Stimulated activated CD8-positive, alpha-beta memory T cell treated with anti-CD3 and anti-CD28 coated beads, Interleukin-15, amount 100 ng/mL, for 24 hours (primary cell): Measurements from ENCODE around the gene AP1S3.
"Not testable (repeated sequence)": the region's sequence is repeated elsewhere in the genome, so short reads cannot be mapped to it uniquely, and the experiment has no call there.

Experiments used
- DNase-seq: peaks from one replicate; pipeline ENCODE4 v3.0.0-alpha.2; 2020; ENCODE audit warnings: low read depth

The AP1S3 gene

DNA sequence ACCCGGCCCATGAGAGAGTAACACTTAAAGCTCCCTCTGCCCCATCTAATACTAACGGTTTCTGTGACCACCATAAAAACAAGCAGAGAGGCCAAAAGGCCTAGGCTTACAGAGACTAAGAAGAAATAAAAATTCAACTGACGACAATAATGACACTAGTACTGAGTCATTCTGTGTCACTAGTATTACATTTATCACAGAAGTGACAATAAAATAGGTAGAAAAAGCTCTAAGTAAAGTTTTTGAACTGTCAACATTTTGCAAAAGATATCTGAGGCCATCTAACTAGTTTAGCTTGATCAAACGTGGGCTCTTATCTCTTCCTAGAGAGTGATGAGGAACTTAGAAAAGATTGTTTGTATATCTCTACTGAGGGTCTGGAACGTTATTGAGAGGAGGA is 35.6 kb downstream of the AP1S3 start:
- DNase-seq: no peak

DNA sequence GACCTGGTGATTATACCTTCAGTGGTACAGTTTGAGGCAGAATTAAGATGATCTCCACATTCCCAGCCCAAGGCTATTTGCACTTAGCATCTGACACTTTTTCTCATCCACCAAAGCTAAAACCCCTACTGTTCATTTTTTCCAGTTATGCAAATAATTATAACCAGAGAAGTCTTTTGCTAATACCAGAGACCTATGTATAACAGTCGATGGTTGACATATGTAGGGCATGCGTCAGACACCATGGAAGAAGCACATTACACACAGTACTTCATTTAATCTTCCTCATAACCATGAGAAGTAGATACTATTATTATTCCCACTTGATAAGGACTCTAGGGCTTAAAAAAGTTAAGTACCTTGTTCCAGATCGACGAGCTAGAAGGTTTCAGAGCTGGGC is 36.5 kb downstream of the AP1S3 start:
- DNase-seq: no peak

DNA sequence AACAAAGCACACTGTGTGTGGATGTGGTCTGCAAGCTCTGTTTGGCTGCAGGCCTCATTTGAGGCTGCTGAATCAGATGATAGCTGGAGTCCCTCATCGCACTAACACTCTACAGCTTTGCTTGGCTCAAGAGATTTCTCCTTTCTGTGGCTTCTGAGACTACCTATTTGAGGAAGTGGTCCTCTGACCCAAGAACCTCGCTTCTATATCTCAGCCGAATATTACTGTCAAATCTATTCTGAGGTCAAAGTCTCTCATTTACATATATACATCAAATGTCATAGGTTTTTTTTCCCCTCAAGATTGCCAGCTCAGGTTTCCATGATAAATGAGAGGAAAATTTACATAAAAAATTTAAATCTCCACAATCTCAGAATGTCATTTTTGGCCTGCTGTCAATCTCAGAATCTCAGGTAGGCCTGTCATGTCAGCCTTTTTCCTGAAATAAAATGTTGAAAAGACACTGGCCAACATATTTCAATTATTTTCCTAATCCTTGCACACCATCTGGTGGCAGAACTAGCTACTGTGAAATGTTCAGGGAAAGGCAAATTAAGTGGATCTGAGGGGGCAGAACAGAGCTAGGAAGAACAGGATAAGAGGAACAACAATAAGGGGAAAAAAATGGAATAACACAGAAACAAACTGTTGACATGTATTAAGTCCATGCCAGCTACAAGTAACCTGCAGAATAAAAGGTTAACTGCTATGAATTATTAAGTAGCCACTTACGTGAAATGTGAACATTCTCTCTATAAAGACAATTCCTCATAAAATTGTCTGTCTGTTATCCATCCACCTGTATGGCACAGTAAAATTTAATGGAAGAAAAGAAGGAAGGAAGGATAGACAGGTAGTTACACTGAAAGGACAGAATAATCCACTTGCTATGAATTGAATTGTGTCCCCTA is 39.3 kb downstream of the AP1S3 start:
- DNase-seq: no peak

DNA sequence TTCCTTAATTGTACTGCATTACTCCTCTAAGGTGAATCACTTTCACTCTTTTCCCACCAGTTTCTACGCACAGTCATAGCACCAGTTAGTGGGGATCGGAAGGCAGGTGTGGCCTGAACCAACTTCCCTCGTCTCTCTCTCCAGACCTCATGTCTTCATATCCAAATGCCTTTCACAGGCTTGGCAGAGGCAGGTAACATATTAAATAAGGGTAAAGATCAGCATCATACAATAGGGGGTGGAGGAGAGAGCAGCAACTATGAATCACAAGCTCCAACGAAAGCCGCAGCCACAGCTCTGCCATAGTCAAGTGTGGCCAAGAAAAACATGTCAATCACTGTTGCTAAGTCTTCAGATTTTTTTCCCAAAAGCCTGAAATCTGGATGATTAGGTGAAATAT is 40.3 kb downstream of the AP1S3 start:
- DNase-seq: no peak

DNA sequence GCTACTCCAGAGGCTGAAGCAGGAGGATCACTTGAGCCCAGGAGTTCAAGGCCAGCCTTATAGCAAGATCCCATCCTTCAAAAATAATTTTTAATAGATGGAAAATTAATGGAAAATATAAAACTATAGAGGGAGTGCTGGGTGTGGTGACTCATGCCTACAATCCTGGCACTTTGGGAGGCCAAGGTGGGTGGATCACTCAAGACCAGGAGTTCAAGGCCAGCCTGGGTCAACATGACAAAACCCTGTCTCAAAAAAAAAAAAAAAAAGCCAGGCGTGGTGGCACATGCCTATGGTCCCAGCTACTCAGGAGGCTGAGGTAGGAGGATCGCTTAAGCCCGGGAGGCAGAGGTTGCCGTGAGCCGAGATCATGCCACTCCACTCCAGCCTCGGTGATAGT is 48.0 kb downstream of the AP1S3 start:
- DNase-seq: no peak

DNA sequence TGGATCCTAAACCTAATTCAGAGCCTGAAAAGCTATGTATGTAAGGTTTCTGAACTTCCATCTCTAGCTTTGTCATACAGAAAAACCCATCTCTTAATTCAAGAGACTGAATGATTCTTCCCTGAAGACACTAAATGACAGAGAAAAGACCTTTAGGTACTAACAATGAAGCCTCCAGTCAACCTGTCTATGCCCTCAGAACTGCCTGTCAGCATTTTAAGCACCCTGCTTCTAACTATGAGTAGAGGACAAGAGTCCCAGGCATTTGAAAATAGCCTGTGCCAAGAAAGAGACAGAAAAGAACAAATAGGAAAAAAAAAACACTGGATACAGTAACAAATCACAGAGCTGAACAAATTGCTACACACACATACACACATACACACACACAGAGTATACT is 48.6 kb downstream of the AP1S3 start:
- no peak for DNase-seq

DNA sequence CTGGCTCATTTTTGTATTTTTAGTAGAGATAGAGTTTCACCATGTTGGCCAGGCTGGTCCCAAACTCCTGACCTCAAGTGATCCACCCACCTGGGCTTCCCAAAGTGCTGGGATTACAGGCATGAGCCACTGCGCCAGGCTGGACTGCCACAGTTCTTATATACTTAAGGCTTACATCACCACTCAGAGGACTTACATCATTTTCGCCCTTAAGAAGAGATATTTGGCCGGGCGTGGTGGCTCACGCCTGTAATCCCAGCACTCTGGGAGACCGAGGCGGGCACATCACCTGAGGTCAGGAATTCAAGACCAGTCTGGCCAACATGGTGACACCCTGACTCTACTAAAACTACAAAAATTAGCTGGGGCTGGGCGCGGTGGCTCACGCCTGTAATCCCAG is 49.3 kb downstream of the AP1S3 start:
- not testable (repeated sequence) for DNase-seq

DNA sequence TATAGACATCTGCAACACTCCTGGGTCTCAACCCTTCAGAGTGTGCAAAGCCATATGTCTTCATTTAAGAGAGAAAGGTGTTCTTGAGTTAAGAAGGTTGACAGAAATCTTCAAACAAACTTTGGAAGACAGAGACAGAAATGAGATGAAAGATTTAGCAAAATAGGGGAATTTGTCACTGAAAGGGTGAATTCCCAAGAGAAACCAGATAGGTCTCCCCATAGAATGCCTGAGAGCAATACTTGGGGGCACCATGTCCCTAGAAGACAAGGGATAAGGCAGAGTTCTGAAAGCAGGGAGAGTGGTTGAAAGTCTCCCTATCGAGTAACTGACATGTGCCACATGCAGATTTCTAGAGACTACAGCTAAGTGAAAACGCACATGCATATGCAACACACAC is 50.0 kb downstream of the AP1S3 start:
- DNase-seq: no peak

DNA sequence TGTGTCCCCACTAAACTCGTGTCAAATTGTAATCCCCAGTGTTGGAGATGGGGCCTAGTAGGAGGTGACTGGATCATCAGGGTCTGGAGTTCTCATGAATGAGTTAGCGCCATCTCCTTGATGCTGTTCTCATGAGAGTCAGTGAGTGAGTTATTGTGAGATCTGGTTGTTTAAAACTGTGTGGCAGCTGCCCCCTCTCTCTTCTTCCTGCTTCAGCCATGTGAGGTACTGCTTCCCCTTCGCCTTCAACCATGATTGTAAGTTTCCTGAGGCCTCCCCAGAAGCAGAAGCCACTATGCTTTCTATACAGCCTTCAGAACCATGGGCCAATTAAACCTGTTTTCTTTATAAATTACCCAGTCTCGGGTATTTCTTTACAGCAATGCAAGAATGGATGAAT is 50.4 kb downstream of the AP1S3 start:
- no peak for DNase-seq

DNA sequence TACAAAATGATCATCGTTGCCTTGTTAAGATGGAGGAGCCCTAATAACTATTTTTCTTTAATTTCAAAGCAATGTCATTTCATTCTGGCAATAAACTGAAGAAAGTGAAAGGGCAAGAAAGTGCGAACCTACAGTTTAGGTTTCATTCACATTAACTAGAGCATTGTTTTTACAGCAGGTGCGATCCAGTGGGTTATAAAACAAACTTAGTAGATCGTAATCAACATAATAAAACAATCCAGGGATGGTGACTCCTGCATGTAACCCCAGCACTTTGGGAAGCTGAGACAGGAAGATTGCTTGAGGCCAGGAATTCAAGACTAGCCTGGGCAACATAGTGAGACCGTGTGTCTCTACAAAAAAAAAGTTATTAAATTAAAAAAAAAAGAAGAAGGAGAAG is 51.1 kb downstream of the AP1S3 start:
- DNase-seq: no peak

DNA sequence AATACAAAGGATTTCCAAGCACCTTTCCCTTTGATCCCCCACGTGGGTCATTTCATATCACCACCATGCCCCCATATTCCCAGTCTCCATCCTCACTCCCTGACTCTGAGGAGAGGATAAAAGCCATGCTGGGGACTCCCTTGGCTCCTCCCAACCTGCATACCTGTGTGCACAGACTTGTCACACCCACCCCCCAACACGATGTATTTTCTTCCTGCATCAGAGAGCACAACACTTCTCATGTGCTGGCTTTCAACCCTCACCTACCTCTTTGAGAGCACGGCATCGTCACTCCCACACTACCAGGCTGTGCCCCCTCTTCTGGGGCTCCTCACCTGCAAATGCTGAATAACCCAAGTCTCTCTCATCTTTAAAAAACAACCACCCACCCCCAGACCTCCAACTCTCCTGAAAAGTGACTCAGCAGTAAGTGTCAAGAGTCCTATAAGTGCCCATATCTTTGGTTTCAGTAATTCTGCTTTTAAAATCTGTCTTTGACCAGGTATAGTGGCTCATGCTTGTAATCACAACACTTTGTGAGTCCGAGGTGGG is 53.1 kb downstream of the AP1S3 start:
- no peak for DNase-seq

DNA sequence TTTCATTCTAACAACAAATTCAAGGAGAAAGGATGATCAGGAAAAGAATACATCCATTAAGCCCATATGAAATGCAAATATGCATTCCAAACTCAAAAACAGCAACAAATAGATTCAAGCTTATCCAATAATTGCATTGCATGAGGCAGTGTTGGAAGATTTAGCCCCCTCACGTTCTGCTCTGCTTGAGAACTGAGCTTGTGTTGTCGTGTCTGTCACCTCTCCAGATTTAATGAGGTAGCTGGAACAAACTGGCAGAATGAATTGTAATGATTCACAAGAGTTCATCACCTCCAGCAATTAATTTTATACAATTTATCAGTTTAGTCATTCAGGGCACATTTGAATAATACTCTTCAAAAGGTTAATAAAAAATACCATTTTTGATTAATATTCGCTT is 54.8 kb downstream of the AP1S3 start:
- DNase-seq: no peak

DNA sequence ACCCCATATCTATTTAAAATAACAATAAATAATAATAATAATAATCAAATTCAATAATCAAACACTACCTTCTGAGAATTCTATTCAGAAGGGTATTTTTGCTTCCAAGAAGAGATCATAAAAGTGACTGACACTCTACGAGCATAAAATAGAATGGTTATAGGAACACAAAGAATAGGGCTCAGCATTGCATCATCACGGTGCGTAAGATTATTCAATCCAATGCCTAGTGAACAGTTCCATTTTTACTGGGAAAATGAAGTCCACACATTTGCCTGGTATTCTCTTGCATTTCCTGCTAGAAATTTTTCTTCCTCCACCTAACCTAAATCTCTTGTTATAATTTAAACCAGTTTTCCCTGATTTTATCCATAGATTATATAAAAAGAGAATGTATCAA is 55.8 kb downstream of the AP1S3 start:
- no peak for DNase-seq

DNA sequence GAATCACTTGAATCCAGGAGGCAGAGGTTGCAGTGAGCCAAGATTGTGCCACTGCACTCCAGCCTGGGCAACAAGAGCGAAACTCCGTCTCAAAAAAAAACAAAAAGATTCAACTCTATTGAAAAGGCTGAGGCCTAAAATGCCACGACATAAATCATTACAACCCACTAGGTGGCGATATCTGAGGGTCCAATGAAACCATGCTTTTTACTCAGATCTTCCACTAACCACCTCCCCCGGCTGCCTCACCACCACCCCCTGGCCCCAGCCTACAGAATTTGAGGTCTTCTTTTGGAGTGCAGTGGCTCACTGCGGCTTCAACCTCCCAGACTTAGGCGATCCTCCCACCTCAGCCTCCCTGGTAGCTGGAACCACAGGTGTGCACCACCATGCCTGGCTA is 57.5 kb downstream of the AP1S3 start:
- no peak for DNase-seq

DNA sequence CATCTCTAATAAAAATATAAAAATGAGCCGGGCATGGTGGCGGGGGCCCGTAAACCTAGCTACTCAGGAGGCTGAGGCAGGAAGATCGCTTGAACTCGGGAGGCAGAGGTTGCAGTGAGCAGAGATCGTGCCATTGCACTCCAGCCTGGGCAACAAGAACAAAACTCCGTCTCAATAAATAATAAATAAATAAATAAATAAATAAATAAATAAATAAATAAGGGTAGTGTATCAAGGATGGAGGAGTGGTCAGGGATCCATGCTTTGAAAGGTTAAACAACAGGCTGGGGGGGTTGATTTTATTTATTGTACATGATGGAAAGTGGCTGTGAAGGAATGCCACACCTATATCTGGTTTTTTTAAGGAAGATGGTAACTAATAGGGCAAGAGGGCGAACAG is 63.2 kb downstream of the AP1S3 start:
- DNase-seq: no peak

DNA sequence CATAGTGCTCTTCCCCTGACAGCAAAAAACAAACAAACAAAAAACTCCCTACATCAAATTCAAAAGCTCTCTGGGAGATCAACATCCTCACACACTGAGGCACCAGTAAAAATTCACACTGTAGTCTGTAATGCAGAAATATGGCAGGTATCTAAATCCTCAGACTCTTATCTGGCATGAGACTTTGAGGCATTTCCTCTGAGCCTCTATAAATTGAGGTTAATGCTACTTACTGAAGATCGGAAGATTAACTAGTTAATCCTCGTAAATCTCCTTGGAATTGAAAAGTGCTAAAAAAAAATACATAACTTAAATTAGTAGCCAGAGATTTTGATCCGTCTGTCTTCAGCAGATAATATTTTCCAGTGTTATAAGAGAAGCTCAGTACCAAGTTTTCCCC is 65.0 kb downstream of the AP1S3 start:
- DNase-seq: no peak

DNA sequence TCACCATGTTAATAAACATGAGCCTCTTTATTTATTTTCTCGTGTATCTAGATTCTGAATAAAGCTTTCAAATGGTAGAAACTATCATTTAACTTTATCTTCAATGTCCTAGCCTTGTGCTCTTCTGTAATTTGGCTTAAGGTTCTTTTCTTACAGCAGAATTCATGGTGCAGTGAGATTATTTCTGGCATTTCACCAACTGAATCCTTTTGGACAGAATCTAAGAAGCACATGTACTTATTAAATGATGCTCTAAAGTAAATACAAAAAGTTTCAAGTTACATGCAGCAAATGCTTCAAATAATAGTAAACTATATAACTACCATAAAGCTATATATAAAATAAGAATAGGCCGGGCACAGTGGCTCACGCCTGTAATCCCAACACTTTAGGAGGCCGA is 65.9 kb downstream of the AP1S3 start:
- DNase-seq: no peak

DNA sequence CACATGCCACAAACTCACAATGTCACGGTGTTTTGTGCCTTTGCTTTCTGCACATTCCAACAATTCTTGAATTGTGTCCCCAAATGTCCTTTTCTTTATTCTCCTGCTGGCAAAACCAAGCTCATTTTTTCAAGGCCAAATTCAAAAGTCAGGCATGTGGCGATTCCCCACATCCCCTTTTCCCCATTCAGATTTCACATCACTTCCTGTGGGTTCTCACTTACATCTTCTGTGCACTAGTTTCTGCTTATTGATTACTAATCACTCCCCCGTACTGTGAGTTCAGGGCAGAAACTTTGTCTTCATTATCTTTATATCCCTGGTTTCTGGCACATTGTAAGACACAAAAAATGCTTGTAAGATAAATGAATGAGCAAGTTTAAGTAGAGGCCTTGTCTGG is 69.2 kb downstream of the AP1S3 start:
- no peak for DNase-seq

DNA sequence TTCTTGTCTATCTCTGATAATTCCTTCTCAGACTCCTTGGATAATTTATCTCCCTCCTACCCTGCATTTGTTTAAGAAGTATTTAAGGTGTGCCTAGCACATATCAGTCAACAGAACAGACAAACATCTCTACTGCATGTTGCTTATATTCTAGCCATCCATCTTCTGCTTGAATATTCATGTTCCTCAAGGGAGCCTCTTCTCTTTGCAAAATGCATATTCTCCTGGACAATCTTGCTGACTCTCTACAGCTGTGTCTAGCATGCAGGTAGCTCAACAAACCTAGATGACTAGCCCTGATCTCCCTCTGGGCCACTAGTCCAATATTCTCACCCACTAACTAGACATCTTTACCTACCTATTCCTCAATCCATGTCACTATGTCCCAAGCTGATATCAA is 70.0 kb downstream of the AP1S3 start:
- no peak for DNase-seq

DNA sequence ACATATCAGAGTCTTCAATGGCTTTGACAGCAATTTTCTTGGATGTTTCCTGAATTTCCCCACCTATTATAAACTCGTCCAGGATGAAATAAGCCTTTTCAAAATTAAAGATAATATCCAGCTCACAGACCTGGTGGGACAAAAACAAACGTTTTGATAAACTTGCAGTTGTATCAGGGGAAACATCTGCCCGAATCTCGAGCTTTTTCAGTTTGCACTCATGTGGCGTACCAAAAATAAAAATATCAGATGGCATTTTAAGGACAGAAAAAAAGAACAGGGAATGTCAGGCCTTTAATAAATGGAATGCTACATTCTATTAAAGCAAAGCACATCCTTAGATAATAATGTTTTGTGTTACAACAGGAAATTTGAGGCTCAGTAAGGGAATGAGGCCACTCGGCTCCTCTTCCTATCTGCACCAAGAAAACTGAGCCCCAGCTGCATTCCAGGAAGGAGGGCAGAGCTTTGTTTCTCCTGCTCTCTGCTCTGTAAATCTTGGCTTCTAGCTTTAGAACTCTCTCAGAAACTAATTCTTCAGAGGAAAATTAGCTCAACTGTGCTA is 72.1 kb downstream of the AP1S3 start:
- no peak for DNase-seq

DNA sequence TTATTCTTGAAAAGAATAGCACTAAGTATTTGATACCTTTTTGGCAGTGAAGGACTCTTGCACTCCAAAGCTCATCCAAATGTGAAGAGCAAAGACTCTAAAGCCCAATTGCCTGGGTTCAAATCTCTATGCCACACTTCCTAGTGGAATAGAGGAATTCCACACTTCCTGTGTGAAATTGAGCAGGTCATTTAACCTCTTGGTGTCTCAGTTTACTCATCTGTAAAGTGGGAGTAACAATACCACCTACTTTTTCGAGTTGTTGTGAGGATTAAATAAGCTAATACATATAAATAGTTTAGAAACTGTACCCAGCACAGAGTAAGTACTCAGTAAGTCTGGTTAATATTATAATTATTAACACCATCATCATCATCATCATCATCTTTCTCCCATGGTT is 72.6 kb downstream of the AP1S3 start:
- no peak for DNase-seq

DNA sequence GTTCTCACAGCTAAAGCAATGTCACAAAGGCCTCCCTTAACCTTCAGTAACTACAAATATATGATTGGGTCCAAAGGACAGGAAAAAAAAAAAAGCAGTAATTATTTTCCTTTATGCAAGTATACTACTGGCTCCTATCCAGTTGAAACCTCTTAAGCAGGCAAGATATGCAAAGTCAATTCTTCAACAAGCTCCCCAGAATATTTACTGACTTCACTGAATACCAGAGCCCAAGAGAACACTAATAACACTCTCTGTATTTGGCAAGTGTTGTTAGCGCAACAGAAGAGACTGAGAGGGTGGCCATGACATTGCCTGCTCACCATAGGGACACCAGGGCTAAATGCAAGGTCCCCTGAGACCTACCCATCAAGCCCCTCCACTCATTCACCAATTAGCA is 74.5 kb downstream of the AP1S3 start:
- DNase-seq: no peak

DNA sequence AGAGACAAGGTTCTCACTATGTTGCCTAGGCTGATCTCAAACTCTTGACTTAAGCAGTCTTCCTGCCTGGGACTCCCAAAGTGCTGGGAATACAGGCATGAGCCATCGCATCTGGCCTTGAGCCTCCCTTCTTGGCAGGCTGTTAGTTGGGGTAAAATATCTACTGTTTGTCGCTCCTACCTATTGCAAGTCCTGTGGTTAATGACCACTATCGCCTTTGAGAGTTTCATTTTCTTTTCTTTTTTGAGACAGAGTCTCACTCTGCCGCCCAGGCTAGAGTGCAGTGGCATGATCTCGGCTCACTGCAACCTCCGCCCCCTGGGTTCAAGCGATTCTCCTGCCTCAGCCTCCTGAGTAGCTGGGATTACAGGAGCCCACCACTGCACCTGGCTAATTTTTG is 75.6 kb downstream of the AP1S3 start:
- not testable (repeated sequence) for DNase-seq
